ENCODE measurements around the gene DCDC2C. TPM values are rescaled to one million over a fixed set of nuclear protein-coding genes. Genes with fewer than 3 reads are reported as not detected.

DCDC2C gene
- total and polyA plus RNA-seq, 2 experiments from 2014 or later, result 0.45 TPM; not detected in 1

DNA sequence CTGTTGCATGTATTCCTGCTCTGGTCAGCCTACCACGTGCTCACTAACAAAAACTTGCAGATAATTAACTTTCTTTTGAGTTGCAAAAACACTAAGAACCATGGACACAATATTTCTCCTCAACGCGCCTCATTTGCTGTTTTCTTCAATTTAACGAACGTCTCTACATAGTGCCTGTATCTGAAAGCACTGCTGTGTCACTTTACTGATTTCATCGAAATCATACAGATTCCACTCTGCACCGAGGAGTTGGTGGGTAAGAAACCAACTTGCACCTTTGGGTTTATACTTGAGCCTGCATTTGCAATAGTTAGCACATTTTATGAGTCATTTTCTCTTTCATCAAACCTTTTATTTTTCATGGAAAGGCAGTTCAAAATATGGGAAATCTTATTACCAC, 145.8 kb downstream of the DCDC2C start:
- no peak overlapping the region for H3K27ac Mint-ChIP-seq
- DNase-seq (ENCODE audit: low spot score) (no peak), ATAC-seq (no peak)
- peaks cover 5% of the 10 kb centered on the region for H3K27me3 Mint-ChIP-seq (ENCODE audit: insufficient read depth, low read depth, poor library complexity)
- no peak overlapping the region for H2AFZ ChIP-seq
- no peaks in the 10 kb centered on the region for H3K27me3 ChIP-seq (ENCODE audit: insufficient read depth)
- H3K4me2 ChIP-seq, result no peak overlapping the region
- H3K4me3 ChIP-seq, result no peak overlapping the region
- H3K4me1 Mint-ChIP-seq, result no peaks in the 10 kb centered on the region
- H3K9me3 Mint-ChIP-seq, result peaks cover 82% of the 10 kb centered on the region
- H3K79me2 ChIP-seq (replicated peaks; ENCODE audit: insufficient read depth), result no peaks in the 10 kb centered on the region
- no peaks in the 10 kb centered on the region for H3K4me1 ChIP-seq (ENCODE audit: insufficient read depth)
- H3K4me3 Mint-ChIP-seq, result no peak overlapping the region
- peaks cover 22% of the 10 kb centered on the region; the same call in 2 of the 3 replicates for H3K36me3 Mint-ChIP-seq (ENCODE audit: low read depth)
- TF ChIP-seq ZNF114 (CRISPR knock-in tag; IDR thresholded peaks at IDR 0.05), result no peak
- TF ChIP-seq, protein P1, sequence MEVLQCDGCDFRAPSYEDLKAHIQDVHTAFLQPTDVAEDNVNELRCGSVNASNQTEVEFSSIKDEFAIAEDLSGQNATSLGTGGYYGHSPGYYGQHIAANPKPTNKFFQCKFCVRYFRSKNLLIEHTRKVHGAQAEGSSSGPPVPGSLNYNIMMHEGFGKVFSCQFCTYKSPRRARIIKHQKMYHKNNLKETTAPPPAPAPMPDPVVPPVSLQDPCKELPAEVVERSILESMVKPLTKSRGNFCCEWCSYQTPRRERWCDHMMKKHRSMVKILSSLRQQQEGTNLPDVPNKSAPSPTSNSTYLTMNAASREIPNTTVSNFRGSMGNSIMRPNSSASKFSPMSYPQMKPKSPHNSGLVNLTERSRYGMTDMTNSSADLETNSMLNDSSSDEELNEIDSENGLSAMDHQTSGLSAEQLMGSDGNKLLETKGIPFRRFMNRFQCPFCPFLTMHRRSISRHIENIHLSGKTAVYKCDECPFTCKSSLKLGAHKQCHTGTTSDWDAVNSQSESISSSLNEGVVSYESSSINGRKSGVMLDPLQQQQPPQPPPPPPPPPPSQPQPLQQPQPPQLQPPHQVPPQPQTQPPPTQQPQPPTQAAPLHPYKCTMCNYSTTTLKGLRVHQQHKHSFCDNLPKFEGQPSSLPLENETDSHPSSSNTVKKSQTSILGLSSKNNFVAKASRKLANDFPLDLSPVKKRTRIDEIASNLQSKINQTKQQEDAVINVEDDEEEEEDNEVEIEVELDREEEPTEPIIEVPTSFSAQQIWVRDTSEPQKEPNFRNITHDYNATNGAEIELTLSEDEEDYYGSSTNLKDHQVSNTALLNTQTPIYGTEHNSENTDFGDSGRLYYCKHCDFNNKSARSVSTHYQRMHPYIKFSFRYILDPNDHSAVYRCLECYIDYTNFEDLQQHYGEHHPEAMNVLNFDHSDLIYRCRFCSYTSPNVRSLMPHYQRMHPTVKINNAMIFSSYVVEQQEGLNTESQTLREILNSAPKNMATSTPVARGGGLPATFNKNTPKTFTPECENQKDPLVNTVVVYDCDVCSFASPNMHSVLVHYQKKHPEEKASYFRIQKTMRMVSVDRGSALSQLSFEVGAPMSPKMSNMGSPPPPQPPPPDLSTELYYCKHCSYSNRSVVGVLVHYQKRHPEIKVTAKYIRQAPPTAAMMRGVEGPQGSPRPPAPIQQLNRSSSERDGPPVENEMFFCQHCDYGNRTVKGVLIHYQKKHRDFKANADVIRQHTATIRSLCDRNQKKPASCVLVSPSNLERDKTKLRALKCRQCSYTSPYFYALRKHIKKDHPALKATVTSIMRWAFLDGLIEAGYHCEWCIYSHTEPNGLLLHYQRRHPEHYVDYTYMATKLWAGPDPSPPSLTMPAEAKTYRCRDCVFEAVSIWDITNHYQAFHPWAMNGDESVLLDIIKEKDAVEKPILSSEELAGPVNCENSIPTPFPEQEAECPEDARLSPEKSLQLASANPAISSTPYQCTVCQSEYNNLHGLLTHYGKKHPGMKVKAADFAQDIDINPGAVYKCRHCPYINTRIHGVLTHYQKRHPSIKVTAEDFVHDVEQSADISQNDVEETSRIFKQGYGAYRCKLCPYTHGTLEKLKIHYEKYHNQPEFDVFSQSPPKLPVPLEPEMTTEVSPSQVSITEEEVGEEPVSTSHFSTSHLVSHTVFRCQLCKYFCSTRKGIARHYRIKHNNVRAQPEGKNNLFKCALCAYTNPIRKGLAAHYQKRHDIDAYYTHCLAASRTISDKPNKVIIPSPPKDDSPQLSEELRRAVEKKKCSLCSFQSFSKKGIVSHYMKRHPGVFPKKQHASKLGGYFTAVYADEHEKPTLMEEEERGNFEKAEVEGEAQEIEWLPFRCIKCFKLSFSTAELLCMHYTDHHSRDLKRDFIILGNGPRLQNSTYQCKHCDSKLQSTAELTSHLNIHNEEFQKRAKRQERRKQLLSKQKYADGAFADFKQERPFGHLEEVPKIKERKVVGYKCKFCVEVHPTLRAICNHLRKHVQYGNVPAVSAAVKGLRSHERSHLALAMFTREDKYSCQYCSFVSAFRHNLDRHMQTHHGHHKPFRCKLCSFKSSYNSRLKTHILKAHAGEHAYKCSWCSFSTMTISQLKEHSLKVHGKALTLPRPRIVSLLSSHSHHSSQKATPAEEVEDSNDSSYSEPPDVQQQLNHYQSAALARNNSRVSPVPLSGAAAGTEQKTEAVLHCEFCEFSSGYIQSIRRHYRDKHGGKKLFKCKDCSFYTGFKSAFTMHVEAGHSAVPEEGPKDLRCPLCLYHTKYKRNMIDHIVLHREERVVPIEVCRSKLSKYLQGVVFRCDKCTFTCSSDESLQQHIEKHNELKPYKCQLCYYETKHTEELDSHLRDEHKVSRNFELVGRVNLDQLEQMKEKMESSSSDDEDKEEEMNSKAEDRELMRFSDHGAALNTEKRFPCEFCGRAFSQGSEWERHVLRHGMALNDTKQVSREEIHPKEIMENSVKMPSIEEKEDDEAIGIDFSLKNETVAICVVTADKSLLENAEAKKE (CRISPR knock-in tag; IDR thresholded peaks at IDR 0.05), result no peak
- TF ChIP-seq EZH2phosphoT487 (IDR thresholded peaks at IDR 0.05; ENCODE audit: unreplicated experiment), result no peak
- peaks cover 3% of the 10 kb centered on the region; the same call in 1 of the 2 replicates for H3K36me3 ChIP-seq (ENCODE audit: insufficient read depth)
- no peaks in the 10 kb centered on the region for H3K9me2 ChIP-seq (ENCODE audit: insufficient read depth)
- H4K20me1 ChIP-seq (replicated peaks; ENCODE audit: insufficient read depth), result no peaks in the 10 kb centered on the region
- no peak overlapping the region for H3K27ac ChIP-seq (ENCODE audit: low read depth)
- H3F3A ChIP-seq (replicated peaks; ENCODE audit: low read depth), result no peaks in the 10 kb centered on the region

- Mint-ChIP-seq H3K4me3 (no peak overlapping the region), H3K36me3 (ENCODE audit: low read depth) (peaks cover 23% of the 10 kb centered on the region; the same call in 2 of the 3 replicates), H3K27ac (no peak overlapping the region), H3K4me1 (no peaks in the 10 kb centered on the region), H3K9me3 (peaks cover 58% of the 10 kb centered on the region), H3K27me3 (ENCODE audit: insufficient read depth, low read depth, poor library complexity) (peaks cover 3% of the 10 kb centered on the region)
- H3K9me2 ChIP-seq (ENCODE audit: insufficient read depth), result no peaks in the 10 kb centered on the region
- H3K27ac ChIP-seq (ENCODE audit: low read depth), result no peak overlapping the region
- H3K4me1 ChIP-seq (ENCODE audit: insufficient read depth), result peaks cover 6% of the 10 kb centered on the region; the same call in 1 of the 2 replicates
- H3K79me2 ChIP-seq (replicated peaks; ENCODE audit: insufficient read depth), result no peaks in the 10 kb centered on the region
- no peak for ATAC-seq
- no peak overlapping the region for H3K4me2 ChIP-seq
- TF ChIP-seq ZNF114 (CRISPR knock-in tag; IDR thresholded peaks at IDR 0.05) (no peak), EZH2phosphoT487 (IDR thresholded peaks at IDR 0.05; ENCODE audit: unreplicated experiment) (no peak), STAT1 (IDR thresholded peaks at IDR 0.05; ENCODE audit: unreplicated experiment) (no peak), EZH2 (IDR thresholded peaks at IDR 0.05; ENCODE audit: low read depth, unreplicated experiment) (no peak), ZNF331 (CRISPR knock-in tag; IDR thresholded peaks at IDR 0.05; ENCODE audit: low read depth) (no peak), CREB1 (CRISPR knock-in tag; IDR thresholded peaks at IDR 0.05; ENCODE audit: low read depth) (no peak), POLR2AphosphoS5 (IDR thresholded peaks at IDR 0.05; ENCODE audit: low read depth) (no peak), NANOG (IDR thresholded peaks at IDR 0.05; ENCODE audit: borderline replicate concordance) (no peak)
- TF ChIP-seq, protein P2, sequence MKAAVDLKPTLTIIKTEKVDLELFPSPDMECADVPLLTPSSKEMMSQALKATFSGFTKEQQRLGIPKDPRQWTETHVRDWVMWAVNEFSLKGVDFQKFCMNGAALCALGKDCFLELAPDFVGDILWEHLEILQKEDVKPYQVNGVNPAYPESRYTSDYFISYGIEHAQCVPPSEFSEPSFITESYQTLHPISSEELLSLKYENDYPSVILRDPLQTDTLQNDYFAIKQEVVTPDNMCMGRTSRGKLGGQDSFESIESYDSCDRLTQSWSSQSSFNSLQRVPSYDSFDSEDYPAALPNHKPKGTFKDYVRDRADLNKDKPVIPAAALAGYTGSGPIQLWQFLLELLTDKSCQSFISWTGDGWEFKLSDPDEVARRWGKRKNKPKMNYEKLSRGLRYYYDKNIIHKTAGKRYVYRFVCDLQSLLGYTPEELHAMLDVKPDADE (IDR thresholded peaks at IDR 0.05), result no peak
- no peaks in the 10 kb centered on the region for H4K20me1 ChIP-seq (replicated peaks; ENCODE audit: insufficient read depth)
- DNase-seq (ENCODE audit: low spot score), result no peak
- no peaks in the 10 kb centered on the region for H3K27me3 ChIP-seq (ENCODE audit: insufficient read depth)
- no peak overlapping the region for H3K4me3 ChIP-seq
- H2AFZ ChIP-seq, result no peak overlapping the region
- no peaks in the 10 kb centered on the region for H3F3A ChIP-seq (replicated peaks; ENCODE audit: low read depth)
- H3K36me3 ChIP-seq (ENCODE audit: insufficient read depth), result peaks cover 3% of the 10 kb centered on the region; the same call in 1 of the 2 replicates
Measured at GRCh38 chr2:3857576-3857975, 154.2 kb downstream of the DCDC2C start.

All from GM23338 (cell line).